Glomerular visceral epithelial cell (primary cell): ENCODE data around the gene SCFD1.
"Not testable (repeated sequence)": the region's sequence is repeated elsewhere in the genome, so short reads cannot be mapped to it uniquely, and the experiment has no call there.

Experiments used
- DNase-seq: peaks from one replicate; pipeline ENCODE4 v3.0.0-alpha.2; 2016; ENCODE audit errors: extremely low spot score

SCFD1 gene

GRCh38 chr14:30608533-30609006 lies 13.5 kb upstream of the SCFD1 start:
- DNase-seq, result peak; percentile 77

GRCh38 chr14:30610787-30611343 lies 11.3 kb upstream of the SCFD1 start:
- DNase-seq, result peak; percentile 75

DNA sequence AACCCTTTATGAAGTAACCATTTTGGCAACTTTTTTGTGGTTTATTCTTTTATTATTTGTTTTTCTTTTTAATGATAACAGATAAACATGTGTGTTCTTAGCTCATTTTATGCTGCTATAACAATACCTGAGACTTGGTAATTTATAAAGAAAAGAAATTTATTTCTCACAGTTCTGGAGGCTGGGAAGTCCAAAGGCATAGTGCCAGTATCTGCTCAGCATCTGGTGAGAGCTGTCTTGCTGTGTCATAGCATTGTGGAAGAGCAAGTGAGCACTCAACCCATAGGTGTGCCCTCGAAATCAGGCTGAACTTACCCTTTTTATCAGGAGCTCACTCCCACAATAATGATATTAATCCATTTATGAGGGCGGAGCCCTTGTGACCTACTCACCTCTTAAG lies 8.0 kb upstream of the SCFD1 start:
- no peak for DNase-seq

DNA sequence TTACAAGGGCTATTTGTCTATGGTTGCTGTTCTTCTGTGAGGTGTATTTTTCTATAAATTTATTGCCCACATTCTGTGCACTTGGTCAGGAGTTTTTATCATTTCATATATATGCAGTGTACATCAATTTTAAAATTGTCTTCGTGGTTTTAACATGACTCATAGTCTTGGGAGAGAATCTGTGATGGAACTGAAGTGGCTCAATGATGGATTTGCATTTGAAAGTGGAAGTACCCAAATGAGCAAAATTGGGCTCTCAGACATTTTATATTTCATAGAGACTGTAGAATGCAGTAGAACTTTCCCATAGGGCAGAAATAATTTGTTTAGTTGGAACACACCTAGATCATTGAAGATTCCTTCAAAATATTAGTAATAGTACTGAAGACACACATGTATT lies 1.9 kb upstream of the SCFD1 start:
- DNase-seq, result peak; percentile 47

- DNase-seq, result no peak
Measured at GRCh38 chr14:30621354-30621939, 672 bp upstream of the SCFD1 start.

GRCh38 chr14:30623412-30624131 lies 1.5 kb downstream of the SCFD1 start:
- no peak for DNase-seq

GRCh38 chr14:30624132-30624423 lies 2.0 kb downstream of the SCFD1 start:
- DNase-seq, result no peak

DNA sequence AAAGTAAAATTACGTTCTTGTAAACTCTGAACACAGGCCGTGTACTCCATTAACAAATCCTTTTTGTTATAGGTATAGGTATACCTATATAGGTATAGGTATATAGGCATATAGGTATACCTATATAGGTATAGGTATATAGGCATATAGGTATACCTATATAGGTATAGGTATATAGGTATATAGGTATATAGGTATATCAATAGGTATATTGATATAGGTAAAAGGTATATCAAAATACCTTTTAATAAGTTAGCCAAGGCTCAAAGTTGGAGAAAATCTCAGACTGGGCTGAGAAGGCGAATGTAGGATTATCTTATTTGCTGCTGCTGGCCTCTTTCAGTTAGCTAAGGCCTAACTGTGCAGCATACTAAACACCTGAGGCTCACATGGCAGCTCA lies 3.4 kb downstream of the SCFD1 start:
- no peak for DNase-seq

DNA sequence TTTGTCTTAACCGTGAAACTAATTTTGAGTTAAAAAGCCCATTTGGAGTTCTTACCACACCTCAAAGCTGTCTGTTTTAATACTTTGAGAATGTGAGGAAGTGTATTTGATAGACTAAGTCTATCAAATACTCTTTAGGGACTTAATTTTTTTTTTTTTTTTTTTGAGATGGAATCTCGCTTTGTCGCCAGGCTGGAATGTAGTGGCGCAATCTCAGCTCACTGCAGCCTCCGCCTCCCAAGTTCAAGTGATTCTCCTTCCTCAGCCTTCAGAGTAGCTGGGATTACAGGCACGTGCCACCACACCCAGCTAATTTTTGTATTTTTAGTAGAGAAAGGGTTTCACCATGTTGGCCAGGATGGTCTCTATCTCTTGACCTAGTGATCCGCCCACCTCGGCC lies 7.3 kb downstream of the SCFD1 start:
- DNase-seq, result peak; percentile 50

DNA sequence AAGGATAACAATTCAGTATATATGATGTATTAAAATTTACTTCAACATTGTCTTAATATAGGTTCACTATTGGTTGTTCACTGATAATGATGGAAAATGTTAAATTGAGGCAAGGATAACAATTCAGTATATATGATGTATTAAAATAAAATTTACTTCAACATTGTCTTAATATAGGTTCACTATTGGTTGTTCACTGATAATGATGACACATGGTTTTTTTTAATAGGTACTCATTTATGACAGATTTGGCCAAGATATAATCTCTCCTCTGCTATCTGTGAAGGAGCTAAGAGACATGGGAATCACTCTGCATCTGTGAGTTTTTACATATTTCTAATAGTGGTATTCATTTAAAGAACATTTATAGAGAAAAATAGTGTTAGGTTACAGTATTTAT lies 8.1 kb downstream of the SCFD1 start:
- no peak for DNase-seq

- no peak for DNase-seq
Measured at GRCh38 chr14:30632730-30633129, 10.6 kb downstream of the SCFD1 start.

- no peak for DNase-seq
Measured at GRCh38 chr14:30638926-30639325, 16.8 kb downstream of the SCFD1 start.

GRCh38 chr14:30641207-30641606 lies 19.1 kb downstream of the SCFD1 start:
- DNase-seq, result no peak

DNA sequence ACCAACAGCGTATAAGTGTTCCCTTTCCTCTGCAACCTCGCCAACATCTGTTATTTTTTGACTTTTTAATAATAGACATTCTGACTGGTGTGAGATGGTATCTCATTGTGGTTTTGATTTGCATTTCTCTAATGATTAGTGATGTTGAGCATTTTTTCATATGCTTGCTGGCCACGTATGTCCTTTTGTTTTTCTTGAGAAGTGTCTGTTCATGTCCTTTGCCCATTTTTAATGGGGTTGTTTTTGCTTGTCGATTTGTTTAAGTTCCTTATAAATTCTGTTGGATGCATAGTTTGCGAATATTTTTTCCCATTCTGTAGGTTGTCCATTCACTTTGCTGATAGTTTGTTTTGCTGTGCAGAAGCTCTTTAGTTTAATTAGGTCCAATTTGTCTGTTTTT lies 22.3 kb downstream of the SCFD1 start:
- DNase-seq, result not testable (repeated sequence)

DNA sequence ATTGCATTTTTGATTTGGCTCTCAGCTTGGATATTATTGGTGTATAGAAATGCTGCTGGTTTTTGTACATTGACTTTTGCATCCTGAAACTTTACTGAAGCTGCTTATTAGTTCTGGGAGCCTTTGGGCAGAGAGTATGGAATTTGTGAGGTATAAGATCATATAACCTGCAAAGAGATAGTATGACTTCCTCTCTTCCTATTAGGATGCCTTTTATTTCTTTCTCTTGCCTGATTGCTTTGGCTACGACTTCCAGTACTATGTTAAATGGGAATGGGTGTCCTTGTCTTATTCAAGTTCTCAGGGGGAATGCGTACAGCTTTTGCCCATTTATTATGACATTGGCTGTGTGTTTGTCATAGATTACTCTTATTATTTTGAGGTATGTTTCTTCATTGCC lies 23.5 kb downstream of the SCFD1 start:
- DNase-seq, result no peak

DNA sequence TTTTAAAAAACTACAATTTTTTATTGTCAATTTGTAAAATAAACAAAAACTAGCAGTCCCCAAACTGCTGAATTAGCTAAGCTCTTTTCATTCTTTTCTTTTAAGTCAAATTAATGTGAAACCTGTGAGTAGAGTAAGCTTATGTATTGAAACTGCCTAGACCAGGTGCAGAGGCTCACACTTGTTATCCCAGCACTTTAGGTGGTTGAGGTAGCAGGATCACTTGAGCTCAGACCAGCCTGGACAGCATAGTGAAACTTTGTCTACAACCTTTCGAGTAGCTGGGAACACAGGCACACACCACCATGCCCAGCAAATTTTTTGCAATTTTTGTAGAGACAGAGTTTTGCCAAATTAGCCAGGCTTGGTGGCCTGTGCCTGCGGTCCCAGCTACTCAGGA lies 26.4 kb downstream of the SCFD1 start:
- DNase-seq, result no peak

DNA sequence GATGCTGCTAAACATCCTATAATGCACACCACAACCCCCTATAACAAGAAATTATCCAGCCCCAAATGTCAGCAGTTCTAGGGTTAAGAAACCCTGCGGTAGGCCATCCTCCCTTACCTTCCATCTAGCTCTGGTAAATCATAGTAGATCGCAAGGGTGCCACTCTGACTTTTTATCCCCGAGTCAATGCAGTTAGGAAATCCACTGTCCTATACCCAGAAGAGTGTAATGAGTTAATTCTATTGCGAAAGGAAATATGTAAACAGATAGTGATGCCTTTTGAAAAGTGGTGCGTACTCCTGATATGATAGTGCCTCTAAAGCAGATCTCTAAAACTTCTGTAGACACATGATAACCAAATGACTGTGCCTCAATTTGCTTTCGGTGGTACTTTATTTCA lies 29.8 kb downstream of the SCFD1 start:
- no peak for DNase-seq

- no peak for DNase-seq
Measured at GRCh38 chr14:30655124-30655523, 33.0 kb downstream of the SCFD1 start.

- DNase-seq, result no peak
Measured at GRCh38 chr14:30655658-30656057, 33.5 kb downstream of the SCFD1 start.

DNA sequence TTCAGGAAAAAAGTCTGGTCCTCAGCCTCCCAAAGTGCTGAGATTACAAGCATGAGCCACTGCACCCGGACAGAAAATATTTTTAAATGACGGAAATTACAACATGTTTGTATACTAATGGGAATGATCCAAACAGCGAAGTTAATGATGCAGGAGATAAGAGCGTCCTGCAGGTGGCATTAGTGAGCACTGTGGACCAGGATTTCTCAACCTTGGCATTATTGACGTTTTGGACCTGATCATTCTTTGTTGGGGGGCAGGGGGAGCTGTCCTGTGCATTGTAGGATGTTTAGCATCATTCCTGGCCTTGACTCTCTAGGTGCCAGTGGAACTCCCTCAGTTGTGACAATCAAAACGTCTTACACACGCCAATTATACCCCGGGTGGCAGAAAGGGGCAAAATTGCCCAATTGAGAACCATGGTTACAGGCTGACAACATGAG lies 34.1 kb downstream of the SCFD1 start:
- DNase-seq, result peak; percentile 28

GRCh38 chr14:30657050-30657449 lies 34.9 kb downstream of the SCFD1 start:
- DNase-seq, result no peak

GRCh38 chr14:30657606-30658163 lies 35.6 kb downstream of the SCFD1 start:
- no peak for DNase-seq

DNA sequence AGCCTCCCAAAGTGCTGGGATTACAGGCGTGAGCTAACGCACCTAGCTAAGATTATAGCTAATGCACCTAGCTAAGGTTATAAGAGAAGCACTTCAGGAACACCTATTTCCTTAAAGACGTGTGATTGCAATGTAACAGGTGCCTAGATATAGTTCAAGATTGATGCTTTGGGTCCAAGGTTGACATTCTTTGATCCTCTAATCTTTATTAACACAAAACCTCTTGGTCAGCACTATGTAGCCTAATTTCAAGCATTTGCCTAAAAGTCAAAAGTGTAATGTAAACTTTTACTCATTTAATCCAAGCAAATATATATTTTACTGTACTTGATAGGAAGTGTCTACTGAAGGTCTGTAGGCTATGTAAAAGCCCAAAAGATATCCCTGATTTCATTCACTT lies 36.5 kb downstream of the SCFD1 start:
- no peak for DNase-seq
